ENCODE data around the gene SPR.
A peak's percentile ranks its signal among the peaks of the same experiment; 100 is the strongest.
"Not testable (repeated sequence)": the region's sequence is repeated elsewhere in the genome, so short reads cannot be mapped to it uniquely, and the experiment has no call there.

Gene SPR

DNA sequence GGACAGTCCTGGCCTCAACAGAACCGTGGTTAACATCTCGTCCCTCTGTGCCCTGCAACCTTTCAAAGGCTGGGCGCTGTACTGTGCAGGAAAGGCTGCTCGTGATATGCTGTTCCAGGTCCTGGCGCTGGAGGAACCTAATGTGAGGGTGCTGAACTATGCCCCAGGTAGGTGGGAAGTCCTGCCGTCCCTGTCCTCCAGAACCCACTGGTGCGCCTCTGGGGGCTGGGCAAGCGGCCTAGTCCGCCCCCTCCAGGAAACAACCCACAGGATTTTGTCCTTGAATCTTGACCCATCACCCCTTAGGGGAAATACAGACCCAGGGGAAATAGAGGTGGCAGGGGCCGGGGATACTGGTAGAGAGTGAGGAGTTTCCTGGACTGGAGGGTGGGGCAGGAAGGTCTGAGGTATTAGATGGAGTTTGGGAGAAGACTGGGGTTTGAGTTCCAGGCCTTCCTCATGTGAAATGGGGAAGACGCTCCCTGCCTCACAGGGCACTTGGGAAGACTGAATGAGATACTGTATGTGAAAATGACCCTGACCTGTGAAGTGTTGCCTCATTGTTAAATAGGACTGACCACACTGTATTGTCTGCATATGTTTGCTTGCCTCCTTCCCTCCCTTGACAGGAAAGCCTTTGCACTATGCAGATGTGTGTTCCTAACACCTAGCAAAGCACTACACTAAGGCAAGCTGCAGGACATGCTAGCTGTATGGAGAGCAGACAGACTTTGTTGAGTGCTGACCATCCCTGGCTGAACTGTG is 1.4 kb downstream of the SPR start:
- no peak for DNase-seq (ENCODE audit: extremely low read depth in 1 of 2, low read depth in 1 of 2)

DNA sequence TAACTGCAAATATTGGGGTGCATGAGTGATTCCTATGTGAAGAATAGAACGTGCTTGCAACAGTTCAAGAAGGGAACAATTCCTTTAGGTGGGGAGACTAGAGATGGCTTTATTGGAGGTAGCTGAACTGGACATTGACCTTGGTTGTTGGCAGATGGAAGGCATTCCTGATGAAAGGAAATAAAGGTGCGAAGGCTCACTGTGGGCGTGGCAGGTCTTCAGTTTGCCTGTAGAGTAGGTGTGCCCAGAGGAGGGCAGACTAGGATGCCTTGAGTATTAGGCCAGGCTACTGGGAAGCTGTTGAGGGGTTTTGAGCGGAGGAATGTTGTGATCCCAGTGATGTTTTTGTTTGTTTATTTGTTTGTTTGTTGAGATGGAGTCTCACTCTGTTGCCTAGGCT is 2.8 kb downstream of the SPR start:
- no peak for DNase-seq (ENCODE audit: extremely low read depth in 1 of 2, low read depth in 1 of 2)

DNA sequence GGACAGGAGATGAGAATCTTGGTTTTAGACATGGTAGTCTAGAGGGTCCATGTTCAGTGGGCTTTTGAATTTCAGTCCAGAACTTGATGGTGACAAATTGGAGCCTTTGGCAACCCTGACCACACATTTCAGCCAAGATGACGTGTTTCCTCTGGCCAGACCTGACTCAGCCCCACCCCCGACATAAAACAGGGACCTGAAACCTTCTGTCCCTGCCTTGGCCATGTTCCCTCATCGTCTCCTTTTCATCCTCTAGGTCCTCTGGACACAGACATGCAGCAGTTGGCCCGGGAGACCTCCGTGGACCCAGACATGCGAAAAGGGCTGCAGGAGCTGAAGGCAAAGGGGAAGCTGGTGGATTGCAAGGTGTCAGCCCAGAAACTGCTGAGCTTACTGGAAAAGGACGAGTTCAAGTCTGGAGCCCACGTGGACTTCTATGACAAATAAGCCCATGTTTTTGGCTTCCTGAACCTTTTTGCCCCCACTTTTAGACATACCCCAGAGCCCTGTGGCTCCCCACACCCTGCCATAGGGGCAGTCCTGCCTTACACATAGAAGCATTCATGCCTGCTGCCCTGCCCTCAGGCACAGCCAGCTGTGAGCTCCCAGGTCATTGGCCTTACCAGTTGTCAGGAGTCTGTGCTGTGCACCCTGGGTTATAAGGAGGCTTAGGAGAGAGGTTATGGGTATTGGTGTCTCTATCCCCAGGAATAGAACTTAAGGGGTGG is 4.0 kb downstream of the SPR start:
- DNase-seq (ENCODE audit: extremely low read depth in 1 of 2, low read depth in 1 of 2): no peak

DNA sequence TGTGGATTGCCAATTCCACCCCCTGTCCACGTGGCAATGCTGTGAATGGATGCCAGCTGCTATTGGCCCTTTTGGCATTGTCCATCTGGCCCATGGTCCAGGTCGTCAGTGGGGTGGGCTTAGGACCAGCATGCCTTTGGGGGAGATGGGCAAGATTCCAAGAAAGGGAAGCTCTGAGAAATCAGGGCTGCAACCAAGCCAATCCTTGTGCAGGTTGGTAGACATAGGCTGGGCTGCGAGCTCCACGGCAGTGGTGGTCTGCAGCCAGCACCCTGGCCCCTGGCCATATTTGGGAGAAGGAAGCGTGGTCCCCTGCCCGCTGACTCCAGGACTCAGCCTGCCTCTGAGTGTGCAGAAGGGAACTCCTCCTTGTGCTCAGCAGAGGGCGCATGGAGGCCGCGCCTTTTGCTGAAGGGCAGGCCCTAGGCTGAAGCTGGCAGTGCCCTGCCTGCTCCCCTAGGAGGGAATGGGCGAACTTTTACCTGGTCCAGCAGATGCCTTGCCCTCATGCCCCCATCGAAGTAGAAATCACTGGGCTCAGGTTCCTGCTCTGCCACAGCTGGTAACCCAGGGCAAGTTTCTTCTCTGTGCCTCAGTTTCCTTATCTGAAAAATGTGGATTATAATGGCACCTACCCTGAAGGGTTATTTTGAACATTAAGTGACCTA is 5.4 kb downstream of the SPR start:
- peak in 1 of 2 donors; percentile 35 for DNase-seq (ENCODE audit: extremely low read depth in 1 of 2, low read depth in 1 of 2)

DNA sequence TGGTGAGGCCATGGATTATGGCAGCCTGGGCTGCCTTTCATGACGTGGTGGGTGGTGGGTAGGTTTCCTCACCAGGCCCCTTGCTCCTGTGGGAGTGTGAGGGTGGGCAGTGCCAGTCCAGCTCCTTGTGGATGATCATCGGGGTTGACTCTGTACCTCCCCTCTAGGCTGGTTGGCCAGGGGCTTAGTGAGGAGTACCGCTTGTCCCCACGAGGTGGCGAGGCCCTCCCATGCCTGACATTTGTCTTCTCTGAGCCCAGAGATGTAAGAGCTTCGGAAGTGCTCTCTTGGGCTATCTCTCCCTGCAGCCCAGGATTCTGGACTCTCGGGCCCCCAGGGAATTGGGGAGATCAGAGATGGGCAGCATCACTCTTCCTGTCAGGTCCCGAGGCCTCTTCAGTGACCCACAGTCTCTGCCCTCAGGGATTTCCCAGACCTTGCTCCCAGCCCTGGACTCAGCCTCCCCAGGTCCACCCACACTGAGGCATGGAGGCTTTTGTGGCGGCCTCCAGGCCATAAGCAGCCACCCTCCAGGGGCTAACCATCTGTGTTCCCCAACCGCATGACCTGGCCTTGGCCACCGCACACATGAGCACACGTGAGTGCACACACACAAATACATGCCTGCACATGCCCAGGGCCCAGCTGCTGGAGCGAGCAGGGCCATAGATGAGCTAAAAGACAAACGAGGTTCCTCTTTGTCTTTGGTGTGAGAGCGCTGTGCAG is 6.5 kb downstream of the SPR start:
- no peak for DNase-seq (ENCODE audit: extremely low read depth in 1 of 2, low read depth in 1 of 2)

DNA sequence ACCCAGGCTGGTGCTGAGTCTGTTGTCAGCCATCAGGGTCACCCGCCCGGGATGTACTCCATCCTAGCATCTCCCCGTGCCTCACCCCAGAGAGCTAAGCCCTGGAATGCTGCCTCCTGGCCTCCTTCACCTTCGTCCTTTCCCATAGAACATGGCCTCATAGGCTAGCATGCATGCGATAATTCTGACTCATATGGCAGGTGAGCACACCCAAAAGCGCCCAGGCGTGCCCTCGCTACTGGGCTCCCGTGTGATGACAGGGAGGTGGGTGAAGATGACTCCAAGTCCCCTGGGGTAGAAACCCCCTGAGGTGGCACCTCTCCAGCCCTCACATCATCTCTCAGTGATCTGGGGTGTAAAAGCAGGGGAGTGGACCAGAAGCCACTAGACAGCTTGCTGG is 7.3 kb downstream of the SPR start:
- DNase-seq (ENCODE audit: extremely low read depth in 1 of 2, low read depth in 1 of 2): no peak

DNA sequence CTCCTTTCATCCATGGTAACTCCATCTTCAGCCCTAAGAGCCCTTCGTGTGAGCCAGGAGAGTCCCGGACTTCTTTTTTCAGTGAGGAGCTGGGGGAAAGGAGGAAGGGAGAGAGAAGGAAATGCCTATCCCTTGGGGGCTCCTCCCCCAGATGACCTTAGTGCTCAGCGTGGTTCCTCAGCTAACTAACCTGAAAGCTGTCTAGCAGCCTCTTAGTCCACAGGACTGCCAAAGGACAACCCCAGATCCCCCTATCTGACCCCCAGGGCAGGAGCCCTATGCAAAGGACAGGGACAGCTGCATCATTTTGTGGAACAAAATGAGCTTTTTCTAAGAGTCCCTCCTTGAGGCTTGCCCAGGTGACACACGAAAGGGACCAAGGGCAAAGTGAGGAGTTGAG is 7.9 kb downstream of the SPR start:
- DNase-seq (ENCODE audit: extremely low read depth in 1 of 2, low read depth in 1 of 2): no peak

DNA sequence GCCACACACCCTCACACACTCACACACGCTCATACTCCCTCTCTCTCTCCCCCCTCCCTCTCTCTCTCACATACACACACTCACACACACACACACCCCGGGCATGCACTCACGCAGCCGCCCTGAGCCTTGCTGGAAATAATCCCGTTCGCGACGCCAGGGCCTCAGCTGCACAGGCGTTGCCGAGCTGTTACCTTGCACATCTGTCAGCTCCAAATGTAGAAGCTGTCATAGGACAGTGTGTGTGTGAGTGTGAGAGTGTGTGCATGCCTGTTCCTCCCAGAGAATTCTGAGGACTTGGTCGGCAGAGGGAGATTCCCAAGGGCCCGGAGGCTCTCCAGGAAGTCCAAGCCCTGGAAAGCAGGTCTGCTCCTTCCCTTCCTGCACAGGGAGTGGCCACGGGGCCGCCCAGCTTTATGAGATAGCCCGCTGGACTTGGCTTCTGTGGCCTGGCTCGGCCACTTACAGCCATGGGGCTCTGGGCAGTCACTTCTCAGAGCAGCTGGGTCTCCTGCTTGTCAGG is 8.6 kb downstream of the SPR start:
- DNase-seq (ENCODE audit: extremely low read depth in 1 of 2, low read depth in 1 of 2): no peak

DNA sequence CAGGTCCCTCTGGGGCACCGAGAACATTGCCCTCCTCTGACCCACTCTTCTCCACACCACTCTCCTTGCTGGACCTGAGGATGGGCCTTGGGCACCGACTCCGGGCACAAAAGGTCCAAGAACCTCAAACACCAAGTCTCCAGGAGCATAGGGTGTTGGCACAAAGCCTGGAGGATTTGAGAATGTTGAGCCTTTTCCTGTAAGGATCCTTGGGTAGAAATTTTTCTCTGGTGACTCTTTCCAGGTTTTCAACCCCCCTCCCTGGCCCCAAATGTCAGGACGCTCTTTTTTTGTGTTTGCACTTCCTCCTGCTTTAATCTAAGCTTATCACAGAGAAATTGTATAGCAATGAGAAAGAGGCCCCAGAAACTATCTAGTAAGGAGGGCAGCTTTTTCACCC is 9.2 kb downstream of the SPR start:
- DNase-seq (ENCODE audit: extremely low read depth in 1 of 2, low read depth in 1 of 2): no peak

DNA sequence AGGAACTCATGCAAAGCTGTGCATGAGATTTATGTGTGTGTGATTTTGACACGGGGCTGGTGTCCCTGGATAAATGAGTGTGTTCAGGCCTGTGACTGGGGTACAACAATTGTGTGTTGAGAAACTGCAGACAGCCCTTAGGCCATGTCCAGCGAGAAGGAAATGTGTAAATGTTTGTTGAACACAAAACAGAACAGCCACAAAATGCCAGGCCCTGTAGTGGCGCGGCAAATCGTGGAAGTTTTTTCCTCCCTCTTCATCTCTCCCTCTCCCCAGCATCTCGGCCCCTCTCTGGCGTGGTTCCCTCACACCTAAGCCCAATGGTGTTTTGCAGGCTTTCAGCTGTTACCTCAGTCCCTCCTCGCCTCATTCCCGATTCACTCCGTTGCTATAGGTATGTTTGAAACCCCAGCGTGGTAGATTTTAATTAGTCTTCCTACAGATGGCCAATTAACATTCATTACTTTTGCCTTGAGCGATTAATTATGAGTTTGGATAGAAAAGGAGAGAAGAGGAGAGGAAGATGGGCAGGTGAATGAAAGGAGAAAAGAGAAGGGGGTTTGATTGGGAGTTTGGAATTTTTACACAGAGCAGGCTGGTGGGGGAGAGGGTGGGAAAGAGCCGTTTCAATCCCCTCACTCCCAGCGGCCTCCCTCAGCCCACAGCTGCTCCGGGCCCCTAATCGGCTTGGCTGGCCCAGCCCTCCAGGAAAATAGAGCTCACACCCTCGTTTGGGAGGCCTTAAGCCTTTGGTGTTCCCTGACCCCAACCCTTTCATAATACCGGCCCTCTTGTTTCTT is 10.8 kb downstream of the SPR start:
- no peak for DNase-seq (ENCODE audit: extremely low read depth in 1 of 2, low read depth in 1 of 2)

DNA sequence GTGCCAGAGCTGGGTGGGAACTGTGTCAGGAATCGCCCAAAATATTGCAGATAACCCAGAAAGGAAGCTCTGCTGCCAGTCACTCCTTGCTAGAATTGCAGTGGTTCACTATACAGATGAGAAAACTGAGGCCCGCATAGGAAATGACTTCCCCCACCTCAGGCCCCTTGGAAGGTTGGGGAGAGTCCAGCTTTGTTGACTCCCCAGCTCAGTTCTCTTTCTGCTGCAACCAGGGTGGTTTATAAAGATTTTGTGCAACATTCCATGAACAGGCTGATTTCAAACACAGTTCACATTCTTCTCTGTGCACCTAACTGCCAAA is 11.3 kb downstream of the SPR start:
- DNase-seq (ENCODE audit: extremely low read depth in 1 of 2, low read depth in 1 of 2): no peak

DNA sequence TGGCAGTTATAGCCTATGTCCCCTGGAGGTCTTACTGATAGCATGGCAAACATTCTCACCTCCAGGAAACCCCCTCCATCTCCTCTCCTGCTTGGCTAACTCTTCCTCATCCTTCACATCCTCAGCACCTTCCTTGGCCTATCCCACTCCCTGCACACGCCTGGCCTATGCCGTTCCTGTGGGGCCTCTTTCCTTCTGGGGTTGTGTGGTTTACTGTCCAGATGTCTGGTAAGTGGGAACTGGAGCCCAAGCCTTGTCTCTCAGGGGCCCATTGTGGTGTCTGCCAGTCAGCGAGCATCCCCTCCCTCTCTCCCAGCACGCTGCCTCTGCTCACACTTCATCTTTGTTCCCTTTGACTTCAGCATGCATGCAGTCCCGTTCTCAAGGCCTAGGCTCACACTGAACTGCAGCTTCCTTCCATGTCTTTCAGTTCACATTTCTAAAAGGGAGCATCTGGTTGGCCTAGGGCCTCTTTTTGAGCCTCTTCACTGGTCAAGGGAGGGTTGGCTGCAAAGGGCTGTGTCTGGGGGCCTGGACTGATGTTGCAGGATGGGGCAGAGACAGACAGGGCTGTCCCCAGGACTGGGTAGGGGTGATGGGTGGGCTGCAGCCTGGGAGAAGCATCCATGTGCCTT is 13.1 kb downstream of the SPR start:
- DNase-seq (ENCODE audit: extremely low read depth in 1 of 2, low read depth in 1 of 2): no peak

DNA sequence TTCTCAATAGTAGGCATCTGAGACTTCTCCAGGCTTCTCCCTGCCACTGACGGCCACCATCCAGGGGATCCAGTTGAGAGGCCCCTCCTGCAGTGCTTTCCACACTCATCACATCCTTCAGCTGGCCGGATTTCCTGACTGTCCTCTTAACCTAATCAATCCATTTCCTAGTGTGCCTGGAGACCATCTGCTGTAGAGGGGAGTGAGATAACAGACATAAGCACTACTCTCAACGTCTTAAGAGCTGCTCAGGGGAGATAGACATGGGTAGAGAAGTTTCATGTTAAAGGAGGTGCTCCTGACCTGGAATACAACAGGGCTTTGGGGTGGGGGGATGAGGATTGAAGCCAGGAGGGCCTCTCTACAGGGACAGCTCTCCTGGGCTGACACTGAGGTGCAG is 14.2 kb downstream of the SPR start:
- DNase-seq (ENCODE audit: extremely low read depth in 1 of 2, low read depth in 1 of 2): no peak

DNA sequence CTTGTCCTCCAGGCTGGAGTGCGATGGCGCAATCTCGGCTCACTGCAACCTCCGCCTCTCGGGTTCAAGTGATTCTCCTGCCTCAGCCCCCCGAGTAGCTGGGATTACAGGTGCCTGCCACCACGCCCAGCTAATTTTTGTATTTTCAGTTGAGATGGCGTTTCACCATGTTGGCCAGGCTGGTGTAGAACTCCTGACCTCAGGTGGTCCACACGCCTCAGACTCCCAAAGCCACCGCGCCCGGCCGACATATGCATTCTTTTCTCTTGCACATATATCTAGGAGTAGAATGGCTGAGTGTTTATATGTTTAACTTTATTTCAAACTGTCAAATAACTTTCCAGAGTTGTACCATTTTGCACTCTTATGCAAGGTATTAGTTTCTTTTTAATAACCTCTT is 20.2 kb downstream of the SPR start:
- DNase-seq (ENCODE audit: extremely low read depth in 1 of 2, low read depth in 1 of 2): not testable (repeated sequence)

DNA sequence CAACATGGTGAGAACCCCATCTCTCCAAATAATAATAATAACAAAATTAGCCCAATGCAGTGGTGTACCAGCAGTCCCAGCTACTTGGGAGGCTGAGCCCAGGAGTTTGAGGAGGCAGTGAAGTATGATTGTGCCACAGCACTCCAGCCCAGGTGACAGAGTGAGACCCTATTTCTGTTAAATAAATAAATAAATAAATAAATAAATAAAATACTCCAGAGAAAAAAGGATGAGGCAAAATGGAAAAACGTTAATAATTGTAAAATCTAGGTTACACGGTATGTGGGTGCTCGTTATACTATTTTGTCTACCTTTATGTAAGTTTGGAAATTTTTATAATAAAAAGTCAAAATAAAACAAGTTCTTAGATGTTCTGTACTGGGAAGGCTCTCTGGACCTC is 21.5 kb downstream of the SPR start:
- no peak for DNase-seq (ENCODE audit: extremely low read depth in 1 of 2, low read depth in 1 of 2)

DNA sequence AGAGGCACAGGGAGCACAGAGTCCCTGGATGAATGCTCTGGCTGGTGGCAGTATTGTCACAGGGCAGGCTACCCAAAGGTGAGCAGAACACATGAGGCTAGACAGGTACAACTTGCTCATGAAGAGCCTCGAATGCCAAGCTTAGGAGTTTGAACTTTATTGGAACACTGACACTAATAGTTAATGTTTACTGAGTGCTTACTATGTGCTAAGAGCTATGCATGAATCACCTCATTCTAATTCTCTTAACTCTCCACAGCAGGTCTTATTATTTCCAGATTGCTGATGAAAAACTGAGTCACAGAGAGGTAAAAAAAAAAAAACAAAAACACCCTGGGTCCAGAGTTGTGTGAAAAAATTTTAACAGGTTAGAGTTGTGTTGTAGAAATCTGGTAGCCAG is 24.0 kb downstream of the SPR start:
- no peak for DNase-seq (ENCODE audit: extremely low read depth in 1 of 2, low read depth in 1 of 2)

DNA sequence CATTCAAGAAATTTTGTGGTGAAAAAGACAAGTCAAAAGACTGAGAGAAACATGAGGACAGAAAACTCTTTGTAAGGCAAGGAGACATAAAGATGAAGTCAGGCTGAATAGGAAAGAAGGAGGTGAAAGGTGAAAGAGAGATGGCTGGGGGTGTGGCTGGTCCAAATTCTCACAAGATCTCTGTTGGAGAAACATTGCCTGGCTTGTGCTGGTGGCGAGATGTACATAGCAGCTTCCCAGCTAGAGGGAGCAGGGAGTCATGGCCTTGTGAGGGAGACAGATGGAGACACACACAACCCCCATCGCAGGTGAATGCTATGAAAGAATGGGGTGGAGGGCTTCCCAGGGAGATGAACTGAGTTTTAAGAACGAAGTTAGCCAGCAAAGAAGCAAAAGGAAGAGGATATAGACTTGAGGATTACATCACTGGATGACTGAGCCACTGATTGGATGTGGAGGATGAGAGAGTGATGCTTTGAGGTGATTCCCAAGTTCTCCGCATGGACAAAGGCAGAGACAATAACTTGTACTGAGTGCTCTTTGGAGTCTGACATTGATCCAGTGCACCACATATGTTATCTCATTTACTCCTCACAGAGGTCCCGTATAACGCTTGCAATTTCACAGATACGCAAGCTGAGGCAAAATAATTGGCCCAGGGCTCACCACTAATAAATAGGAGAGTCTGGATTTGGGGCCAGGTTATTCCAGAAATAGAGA is 26.4 kb downstream of the SPR start:
- no peak for DNase-seq (ENCODE audit: extremely low read depth in 1 of 2, low read depth in 1 of 2)

DNA sequence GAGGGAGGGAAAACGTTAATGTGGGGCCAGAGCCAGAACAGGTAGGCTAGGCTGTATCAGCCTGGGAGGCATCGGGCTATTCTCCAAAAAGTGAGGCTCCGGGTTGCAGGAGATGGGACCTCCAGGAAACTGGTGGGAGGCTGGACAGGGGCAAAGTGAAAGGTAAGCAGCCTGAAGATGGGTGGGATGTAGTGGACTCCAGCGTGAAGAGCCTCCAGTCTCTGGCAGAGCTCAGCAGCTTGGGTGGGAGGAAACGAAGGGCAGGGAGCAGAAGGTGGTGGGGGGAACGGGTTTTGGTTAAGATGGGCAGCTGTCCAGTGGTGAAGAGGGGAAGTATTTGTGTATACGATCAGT is 27.0 kb downstream of the SPR start:
- DNase-seq (ENCODE audit: extremely low read depth in 1 of 2, low read depth in 1 of 2): no peak

DNA sequence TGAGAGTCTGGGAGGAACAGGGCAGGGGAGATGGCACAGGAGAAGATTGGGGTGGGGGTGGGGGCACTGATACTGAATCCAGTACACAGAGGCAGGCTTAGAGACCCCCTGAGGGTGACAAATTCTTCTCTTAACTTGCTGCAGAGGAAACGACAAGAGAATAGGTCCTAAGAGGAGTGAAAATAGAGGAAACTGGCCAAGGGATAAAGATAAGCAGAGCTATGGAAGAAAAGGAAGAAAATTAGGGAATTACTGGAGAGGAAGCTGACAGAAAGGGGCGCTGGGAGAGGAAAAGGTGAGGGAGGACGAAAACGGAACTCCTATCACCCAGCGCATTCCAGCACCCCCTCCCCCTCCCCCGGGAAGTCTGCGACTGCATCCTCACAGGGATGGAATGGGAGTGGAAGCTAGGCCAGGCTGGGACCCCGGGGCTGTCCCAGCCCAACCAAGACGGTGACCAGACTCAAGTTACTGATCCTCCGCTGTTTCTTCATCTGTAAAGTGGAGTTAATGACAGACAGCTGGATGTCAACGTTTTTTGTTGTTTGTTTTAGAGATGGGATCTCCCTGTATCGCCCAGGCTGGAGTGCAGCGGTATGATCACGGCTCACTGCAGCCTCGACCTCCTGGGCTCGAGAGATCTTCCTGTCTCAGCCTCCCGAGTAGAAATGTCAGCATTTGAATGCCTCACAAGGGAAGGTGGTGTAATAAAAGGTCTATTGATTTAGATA is 27.5 kb downstream of the SPR start:
- no peak for DNase-seq (ENCODE audit: extremely low read depth in 1 of 2, low read depth in 1 of 2)

Data from activated CD8-positive, alpha-beta memory T cell treated with anti-CD3 and anti-CD28 coated beads for 1 hour (primary cell).